Measurements from ENCODE around the gene TPGS2.
"Not testable (repeated sequence)": the region's sequence is repeated elsewhere in the genome, so short reads cannot be mapped to it uniquely, and the experiment has no call there.

Gene TPGS2

GRCh38 chr18:36825526-36825925 is 3.3 kb downstream of the TPGS2 start:
- no peak for TF ChIP-seq CTCF (IDR thresholded peaks at IDR 0.05; ENCODE audit: low read depth, low read length)
- no peak for DNase-seq (ENCODE audit: extremely low read depth, low read depth)

GRCh38 chr18:36821681-36822080 is 7.1 kb downstream of the TPGS2 start:
- DNase-seq (ENCODE audit: extremely low read depth, low read depth): no peak

DNA sequence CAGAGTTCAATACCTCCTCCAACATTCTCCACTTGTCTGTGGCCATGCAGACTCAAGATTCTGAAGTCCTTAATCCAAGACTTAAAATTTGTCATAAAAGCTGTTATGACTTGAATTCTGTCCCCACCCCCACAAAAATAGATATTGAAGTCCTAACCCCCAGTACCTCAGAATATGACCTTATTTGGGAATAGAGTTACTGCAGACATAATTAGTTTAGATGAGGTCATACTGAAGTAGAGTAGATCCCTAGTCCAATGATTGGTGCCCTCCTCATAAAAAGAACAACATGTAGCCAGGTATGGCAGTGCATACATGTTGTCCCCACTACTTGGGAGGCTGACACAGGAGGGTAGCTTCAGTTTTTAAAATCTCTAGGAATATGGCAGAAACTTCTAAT is 9.2 kb downstream of the TPGS2 start:
- DNase-seq (ENCODE audit: extremely low read depth, low read depth): no peak
- no peak for TF ChIP-seq CTCF (IDR thresholded peaks at IDR 0.05; ENCODE audit: low read depth, low read length)

More at GRCh38 chr18:36821681-36822080, 7.1 kb downstream of the TPGS2 start:
- no peak for TF ChIP-seq CTCF (IDR thresholded peaks at IDR 0.05; ENCODE audit: low read depth, low read length)

DNA sequence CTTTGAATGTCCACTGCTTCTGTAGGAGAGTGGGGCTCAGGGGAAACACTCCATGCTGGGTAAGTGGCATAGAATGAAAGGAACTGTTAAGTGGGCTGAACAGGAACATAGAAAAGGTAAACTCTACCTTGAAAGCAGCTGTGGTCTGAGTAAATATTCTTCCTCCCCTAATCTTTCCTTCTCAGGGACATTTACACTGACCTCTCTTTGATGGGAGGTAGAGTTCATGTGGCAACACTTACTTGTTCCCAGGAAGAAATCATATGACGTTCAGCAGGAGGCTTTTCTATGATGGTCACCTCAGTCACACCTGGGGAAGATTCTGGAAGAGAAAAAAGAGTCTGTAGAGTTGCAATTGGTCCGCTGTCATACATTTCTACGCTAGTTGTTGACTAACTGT is 10.2 kb downstream of the TPGS2 start:
- no peak for TF ChIP-seq CTCF (IDR thresholded peaks at IDR 0.05; ENCODE audit: low read depth, low read length)

GRCh38 chr18:36817039-36817438 is 11.8 kb downstream of the TPGS2 start:
- TF ChIP-seq CTCF (IDR thresholded peaks at IDR 0.05; ENCODE audit: low read depth, low read length): no peak
- no peak for DNase-seq (ENCODE audit: extremely low read depth, low read depth)

More for the DNA sequence above, 10.2 kb downstream of the TPGS2 start:
- no peak for DNase-seq (ENCODE audit: extremely low read depth, low read depth)

DNA sequence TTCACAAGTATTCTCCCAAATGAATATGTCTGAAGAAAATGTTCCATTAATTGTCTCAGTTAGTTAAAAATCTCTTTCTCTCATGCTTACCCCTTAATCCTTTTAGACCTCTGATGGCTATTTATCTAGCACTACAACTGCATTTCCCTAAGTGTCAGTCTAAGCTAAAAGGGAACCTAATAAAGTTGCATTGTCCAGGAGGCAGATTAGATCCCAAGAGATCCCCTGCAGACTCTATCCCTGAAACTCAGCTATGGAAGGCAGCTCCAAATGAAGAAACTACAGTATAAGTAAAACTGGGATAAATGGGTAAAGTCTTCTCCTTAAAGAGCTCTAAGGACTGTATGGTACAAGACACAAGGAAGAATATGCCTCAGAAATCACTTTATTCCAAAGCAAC is 12.7 kb downstream of the TPGS2 start:
- not testable (repeated sequence) for DNase-seq (ENCODE audit: extremely low read depth, low read depth)

- DNase-seq (ENCODE audit: extremely low read depth, low read depth): no peak
- TF ChIP-seq CTCF (IDR thresholded peaks at IDR 0.05; ENCODE audit: low read depth, low read length): no peak
Measured at GRCh38 chr18:36814994-36815393, 13.8 kb downstream of the TPGS2 start.

GRCh38 chr18:36813824-36814223 is 15.0 kb downstream of the TPGS2 start:
- no peak for DNase-seq (ENCODE audit: extremely low read depth, low read depth)

More at GRCh38 chr18:36813824-36814223, 15.0 kb downstream of the TPGS2 start:
- TF ChIP-seq CTCF (IDR thresholded peaks at IDR 0.05; ENCODE audit: low read depth, low read length): no peak

Measured in AG09319 (cell line).